Endodermal cell (in vitro differentiated cells): ENCODE results near the gene CPEB3. TPM values are rescaled to one million over a fixed set of nuclear protein-coding genes. Genes with fewer than 3 reads are reported as not detected.

Experiments
- DNase-seq: peaks from one replicate; pipeline ENCODE4 v3.0.0-alpha.2; 2017
- H3K27ac ChIP-seq: 2 replicates; pipeline ENCODE4 v1.5.1; 2013; ENCODE audit warnings: mild to moderate bottlenecking, low read depth, low read length, moderate library complexity
- H3K27me3 ChIP-seq: 2 replicates; pipeline ENCODE4 v1.6.1; 2013; ENCODE audit warnings: mild to moderate bottlenecking, low read length, moderate library complexity; ENCODE audit not compliant: insufficient read depth, control insufficient read depth, poor library complexity, severe bottlenecking
- H3K36me3 ChIP-seq: 2 replicates; pipeline ENCODE4 v1.7.0; 2013; ENCODE audit warnings: mild to moderate bottlenecking, low read length, moderate library complexity; ENCODE audit not compliant: control insufficient read depth, insufficient read depth
- H3K4me1 ChIP-seq: one replicate; pipeline ENCODE4 v1.7.0; 2013; ENCODE audit warnings: low read length; ENCODE audit not compliant: control insufficient read depth, insufficient read depth
- H3K4me3 ChIP-seq: 2 replicates; pipeline ENCODE4 v1.5.1; 2013; ENCODE audit warnings: mild to moderate bottlenecking, low read length, moderate library complexity
- H3K9ac ChIP-seq: 2 replicates; pipeline ENCODE4 v1.6.1; 2013; ENCODE audit warnings: mild to moderate bottlenecking, low read length, moderate library complexity; ENCODE audit not compliant: poor library complexity, severe bottlenecking; ENCODE audit errors: extremely low read depth
- H3K9me3 ChIP-seq: 2 replicates; pipeline ENCODE4 v1.6.1; 2013; ENCODE audit warnings: mild to moderate bottlenecking, low read length, moderate library complexity; ENCODE audit not compliant: control insufficient read depth
- H3K27ac Mint-ChIP-seq: 2 replicates; pipeline ENCODE4 v1.8.0; 2020; ENCODE audit warnings: mixed read lengths
- H3K27me3 Mint-ChIP-seq: 2 replicates; pipeline ENCODE4 v1.8.0; 2021; ENCODE audit warnings: mild to moderate bottlenecking, mixed read lengths; ENCODE audit not compliant: insufficient read depth
- H3K36me3 Mint-ChIP-seq: 2 replicates; pipeline ENCODE4 v1.8.0; 2020; ENCODE audit warnings: low read depth, mixed read lengths
- H3K4me1 Mint-ChIP-seq: 2 replicates; pipeline ENCODE4 v1.8.0; 2020; ENCODE audit warnings: mixed read lengths
- H3K4me3 Mint-ChIP-seq: 2 replicates; pipeline ENCODE4 v1.8.0; 2020; ENCODE audit warnings: mild to moderate bottlenecking, moderate library complexity, mixed read lengths
- H3K9me3 Mint-ChIP-seq: 2 replicates; pipeline ENCODE4 v1.8.0; 2020; ENCODE audit warnings: mild to moderate bottlenecking, mixed read lengths
- WGBS, 2 experiments: methylation state at CpG; one replicate each; pipeline versions ENCODE4 v1.1.5 to v1.1.7; 2013; ENCODE audit warnings: missing lambda C conversion rate in 2 of 2, mixed read lengths in 1 of 2; ENCODE audit not compliant: insufficient coverage in 1 of 2, insufficient read length in 1 of 2; 5-methylcytosine and 5-hydroxymethylcytosine counted together
- total RNA-seq, 2 donors: library from RNA; stranded (reverse); fragmentation: NEBNext Ultra II Directional in 1 of 2; extraction: Animal tissue kit (Norgen Biotek cat#: 25700) in 1 of 2; gene quantifications; 2 replicates in 1 of 2; 3 replicates in 1 of 2; pipeline ENCODE4 v1.2.1, GENCODE V29; 2021
- TF ChIP-seq, protein P1 (sequence below): fragments of 200-600 bp; sonication (generic); conservative IDR thresholded peaks from 2 replicates; pipeline ENCODE4 v1.5.0; 2021; ENCODE audit warnings: antibody characterized with exemption, mild to moderate bottlenecking

The CPEB3 gene
- total RNA-seq, 2 donors from 2014 or later, result 1.1 to 1.3 TPM

DNA sequence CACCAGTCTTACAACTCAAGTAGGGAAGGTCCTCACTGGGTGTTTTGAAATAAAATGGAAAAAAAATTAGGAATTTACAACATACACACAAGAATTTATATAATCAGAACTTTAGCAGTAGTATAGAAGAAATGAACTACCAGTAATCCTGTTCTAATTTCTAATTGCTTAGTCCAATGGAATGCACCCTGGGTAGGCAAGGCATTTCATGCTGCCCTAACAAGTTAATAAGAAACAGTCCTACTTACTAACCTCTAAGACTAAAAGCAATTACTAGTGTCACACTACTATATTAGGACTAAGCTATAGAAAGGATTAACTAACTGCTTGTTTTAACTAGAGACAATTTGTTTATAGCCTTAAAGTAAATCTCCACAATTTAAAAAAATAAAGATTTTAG, 209.2 kb downstream of the CPEB3 start:
- Histone ChIP-seq H3K27me3 (no peaks in the 10 kb centered on the region), H3K9ac (no peak overlapping the region), H3K36me3 (no peaks in the 10 kb centered on the region), H3K27ac (no peak overlapping the region), H3K9me3 (no peaks in the 10 kb centered on the region), H3K4me3 (no peak overlapping the region), H3K4me1 (no peaks in the 10 kb centered on the region)
- H3K27ac Mint-ChIP-seq, result no peak overlapping the region
- no peak for DNase-seq
- no peaks in the 10 kb centered on the region for H3K27me3 Mint-ChIP-seq
- no peaks in the 10 kb centered on the region for H3K36me3 Mint-ChIP-seq
- peaks cover 1% of the 10 kb centered on the region for H3K4me1 Mint-ChIP-seq
- H3K9me3 Mint-ChIP-seq, result no peaks in the 10 kb centered on the region
- H3K4me3 Mint-ChIP-seq, result no peak overlapping the region
- TF ChIP-seq, protein P1, sequence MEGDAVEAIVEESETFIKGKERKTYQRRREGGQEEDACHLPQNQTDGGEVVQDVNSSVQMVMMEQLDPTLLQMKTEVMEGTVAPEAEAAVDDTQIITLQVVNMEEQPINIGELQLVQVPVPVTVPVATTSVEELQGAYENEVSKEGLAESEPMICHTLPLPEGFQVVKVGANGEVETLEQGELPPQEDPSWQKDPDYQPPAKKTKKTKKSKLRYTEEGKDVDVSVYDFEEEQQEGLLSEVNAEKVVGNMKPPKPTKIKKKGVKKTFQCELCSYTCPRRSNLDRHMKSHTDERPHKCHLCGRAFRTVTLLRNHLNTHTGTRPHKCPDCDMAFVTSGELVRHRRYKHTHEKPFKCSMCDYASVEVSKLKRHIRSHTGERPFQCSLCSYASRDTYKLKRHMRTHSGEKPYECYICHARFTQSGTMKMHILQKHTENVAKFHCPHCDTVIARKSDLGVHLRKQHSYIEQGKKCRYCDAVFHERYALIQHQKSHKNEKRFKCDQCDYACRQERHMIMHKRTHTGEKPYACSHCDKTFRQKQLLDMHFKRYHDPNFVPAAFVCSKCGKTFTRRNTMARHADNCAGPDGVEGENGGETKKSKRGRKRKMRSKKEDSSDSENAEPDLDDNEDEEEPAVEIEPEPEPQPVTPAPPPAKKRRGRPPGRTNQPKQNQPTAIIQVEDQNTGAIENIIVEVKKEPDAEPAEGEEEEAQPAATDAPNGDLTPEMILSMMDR, result no peak

DNA sequence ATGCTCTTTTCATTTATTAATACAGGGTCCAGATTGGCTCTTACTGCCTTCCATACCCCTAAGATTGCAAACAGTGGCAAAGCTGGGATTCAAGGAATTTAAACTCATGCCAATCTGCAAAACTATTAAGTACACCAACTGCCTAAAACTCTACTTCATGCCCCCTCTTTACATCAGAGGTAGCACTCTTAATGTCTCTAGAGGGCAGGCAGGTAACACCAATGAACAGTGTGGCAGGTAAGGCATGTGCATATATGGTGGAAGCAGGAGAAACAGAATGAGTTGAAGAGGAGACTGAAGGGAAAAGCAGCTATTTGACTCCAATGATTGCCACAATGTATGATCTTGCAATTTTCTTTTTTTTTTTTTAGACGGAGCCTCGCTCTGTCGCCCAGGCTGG, 210.6 kb downstream of the CPEB3 start:
- no peak for DNase-seq
- no peak overlapping the region for H3K27ac ChIP-seq
- TF ChIP-seq, protein P1, result peak; percentile 39
- no peaks in the 10 kb centered on the region for H3K27me3 ChIP-seq
- no peak overlapping the region for H3K27ac Mint-ChIP-seq
- H3K27me3 Mint-ChIP-seq, result no peaks in the 10 kb centered on the region
- no peaks in the 10 kb centered on the region for H3K9me3 Mint-ChIP-seq
- H3K4me1 Mint-ChIP-seq, result peaks cover 10% of the 10 kb centered on the region
- no peaks in the 10 kb centered on the region for H3K36me3 Mint-ChIP-seq
- no peak overlapping the region for H3K4me3 ChIP-seq
- H3K9me3 ChIP-seq, result no peaks in the 10 kb centered on the region
- no peaks in the 10 kb centered on the region for H3K4me1 ChIP-seq
- no peak overlapping the region for H3K4me3 Mint-ChIP-seq
- no peaks in the 10 kb centered on the region for H3K36me3 ChIP-seq
- WGBS, 2 experiments, result 94% methylated on average over 3 of the region's 3 CpGs; no CpG with 5 or more reads in 1 of the 2 experiments
- H3K9ac ChIP-seq, result no peak overlapping the region

DNA sequence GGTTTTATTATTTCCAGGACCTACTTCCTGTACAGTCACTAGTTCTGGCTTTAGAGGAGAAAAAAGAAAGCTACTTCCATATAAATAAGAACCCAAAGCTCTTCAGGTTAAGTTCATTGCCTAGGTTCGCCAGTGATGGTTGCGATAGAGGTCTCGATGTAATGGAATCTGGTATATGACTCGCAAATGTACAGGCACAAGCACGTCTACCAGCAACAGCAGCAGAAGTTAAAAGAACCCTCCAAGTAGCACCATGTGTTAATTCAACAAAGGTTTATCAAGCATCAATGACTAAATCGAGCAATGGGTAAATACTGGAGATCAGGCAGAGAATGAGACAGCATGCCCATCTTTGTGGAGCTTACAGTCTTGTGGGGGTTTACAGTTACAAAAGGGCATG, 211.9 kb downstream of the CPEB3 start:
- TF ChIP-seq, protein P1, result no peak
- Mint-ChIP-seq H3K4me3 (no peak overlapping the region), H3K27me3 (no peaks in the 10 kb centered on the region), H3K4me1 (peaks cover 12% of the 10 kb centered on the region), H3K36me3 (no peaks in the 10 kb centered on the region), H3K27ac (no peak overlapping the region), H3K9me3 (no peaks in the 10 kb centered on the region)
- no peak overlapping the region for H3K27ac ChIP-seq
- H3K36me3 ChIP-seq, result no peaks in the 10 kb centered on the region
- no peaks in the 10 kb centered on the region for H3K4me1 ChIP-seq
- no peaks in the 10 kb centered on the region for H3K9me3 ChIP-seq
- no peaks in the 10 kb centered on the region for H3K27me3 ChIP-seq
- 95 to 97% methylated on average over 6 of the region's 6 CpGs for WGBS, 2 experiments
- H3K4me3 ChIP-seq, result no peak overlapping the region
- DNase-seq, result no peak
- no peak overlapping the region for H3K9ac ChIP-seq
